H9 (cell line): ENCODE data around the gene RPL34. TPM values are rescaled to one million over a fixed set of nuclear protein-coding genes. Genes with fewer than 3 reads are reported as not detected.

Source experiments
- DNase-seq: peaks from one replicate; pipeline ENCODE4 v3.0.0-alpha.2; 2017
- H2AFZ ChIP-seq: one replicate; pipeline ENCODE4 v1.6.1; 2013; ENCODE audit warnings: mild to moderate bottlenecking, low read length, control low read depth, moderate library complexity
- H2AK5ac ChIP-seq: 2 replicates; pipeline ENCODE4 v1.6.1; 2013; ENCODE audit warnings: low read length, control low read depth, mixed read lengths; ENCODE audit not compliant: insufficient read length
- H2BK120ac ChIP-seq: one replicate; pipeline ENCODE4 v1.6.1; 2013; ENCODE audit warnings: low read depth, mild to moderate bottlenecking, low read length, control low read depth, inconsistent platforms; ENCODE audit not compliant: poor library complexity, severe bottlenecking
- H2BK12ac ChIP-seq: 2 replicates; pipeline ENCODE4 v1.6.1; 2013; ENCODE audit warnings: low read length, control low read depth, mixed read lengths, low read depth; ENCODE audit not compliant: insufficient read length
- H2BK15ac ChIP-seq: 2 replicates; pipeline ENCODE4 v1.6.1; 2013; ENCODE audit warnings: low read depth, low read length, control low read depth
- H2BK20ac ChIP-seq: one replicate; pipeline ENCODE4 v1.6.1; 2013; ENCODE audit warnings: low read depth, mild to moderate bottlenecking, low read length, control low read depth, inconsistent platforms; ENCODE audit not compliant: poor library complexity, severe bottlenecking
- H2BK5ac ChIP-seq: 2 replicates; pipeline ENCODE4 v1.6.1; 2013; ENCODE audit warnings: low read length, control low read depth, mixed read lengths; ENCODE audit not compliant: insufficient read length
- H3K14ac ChIP-seq: 2 replicates; pipeline ENCODE4 v1.6.1; 2013; ENCODE audit warnings: low read length, control low read depth; ENCODE audit not compliant: insufficient read depth
- H3K18ac ChIP-seq: 2 replicates; pipeline ENCODE4 v1.6.1; 2013; ENCODE audit warnings: low read depth, mild to moderate bottlenecking, mixed read lengths, low read length, control low read depth; ENCODE audit not compliant: insufficient read length
- H3K23ac ChIP-seq: 2 replicates; pipeline ENCODE4 v1.6.1; 2013; ENCODE audit warnings: low read length, control low read depth, mixed read lengths, low read depth; ENCODE audit not compliant: insufficient read length
- H3K23me2 ChIP-seq: 2 replicates; pipeline ENCODE4 v1.6.1; 2013; ENCODE audit warnings: low read depth, mild to moderate bottlenecking, mixed read lengths, low read length, control low read depth; ENCODE audit not compliant: insufficient read length, poor library complexity, severe bottlenecking
- H3K27ac ChIP-seq: 2 replicates; pipeline ENCODE4 v1.5.1; 2013; ENCODE audit warnings: low read length, control low read depth, mixed read lengths, low read depth; ENCODE audit not compliant: insufficient read length
- H3K27me3 ChIP-seq: 2 replicates; pipeline ENCODE4 v1.6.1; 2013; ENCODE audit warnings: low read length, control low read depth, inconsistent platforms; ENCODE audit not compliant: insufficient read depth
- H3K4ac ChIP-seq: 2 replicates; pipeline ENCODE4 v1.6.1; 2013; ENCODE audit warnings: low read depth, mild to moderate bottlenecking, control low read depth, inconsistent platforms, low read length, moderate library complexity
- H3K4me1 ChIP-seq: 2 replicates; pipeline ENCODE4 v1.6.1; 2013; ENCODE audit warnings: low read length, control low read depth, inconsistent platforms; ENCODE audit not compliant: insufficient read depth
- H3K4me2 ChIP-seq: 2 replicates; pipeline ENCODE4 v1.6.1; 2013; ENCODE audit warnings: low read length, control low read depth, mixed read lengths; ENCODE audit not compliant: insufficient read length, insufficient read depth
- H3K56ac ChIP-seq: 2 replicates; pipeline ENCODE4 v1.6.1; 2013; ENCODE audit warnings: low read depth, mild to moderate bottlenecking, mixed read lengths, low read length, control low read depth; ENCODE audit not compliant: insufficient read length
- H3K79me1 ChIP-seq: 2 replicates; pipeline ENCODE4 v1.6.1; 2013; ENCODE audit warnings: low read depth, mild to moderate bottlenecking, moderate library complexity, low read length, control low read depth, inconsistent platforms; ENCODE audit not compliant: insufficient read depth, poor library complexity, severe bottlenecking
- H3K79me2 ChIP-seq: 2 replicates; pipeline ENCODE4 v1.6.1; 2013; ENCODE audit warnings: low read length, control low read depth, inconsistent platforms; ENCODE audit not compliant: insufficient read depth
- H3K9ac ChIP-seq: 2 replicates; pipeline ENCODE4 v1.6.1; 2013; ENCODE audit warnings: low read length, control low read depth, mixed read lengths; ENCODE audit not compliant: insufficient read length; ENCODE audit errors: extremely low read depth
- H3K9me3 ChIP-seq: one replicate; pipeline ENCODE4 v1.6.1; 2013; ENCODE audit warnings: low read depth, low read length, inconsistent platforms; ENCODE audit not compliant: control insufficient read depth
- H3T11ph ChIP-seq: one replicate; pipeline ENCODE4 v1.6.1; 2013; ENCODE audit warnings: mild to moderate bottlenecking, low read length, control low read depth, inconsistent platforms
- H4K20me1 ChIP-seq: one replicate; pipeline ENCODE4 v1.6.1; 2013; ENCODE audit not compliant: control insufficient read depth, insufficient read length, insufficient read depth
- H4K5ac ChIP-seq: 2 replicates; pipeline ENCODE4 v1.6.1; 2013; ENCODE audit warnings: low read depth, mild to moderate bottlenecking, mixed read lengths, low read length, control low read depth; ENCODE audit not compliant: insufficient read length
- H4K8ac ChIP-seq: replicated peaks from 2 replicates; pipeline ENCODE4 v1.6.1; 2013; ENCODE audit warnings: low read length, control low read depth, mixed read lengths, low read depth; ENCODE audit not compliant: insufficient read length
- H4K91ac ChIP-seq: 2 replicates; pipeline ENCODE4 v1.6.1; 2013; ENCODE audit warnings: low read depth, mild to moderate bottlenecking, moderate library complexity, mixed read lengths, low read length, control low read depth; ENCODE audit not compliant: insufficient read length
- H3K27ac Mint-ChIP-seq, 3 experiments: 2 replicates in 2 of 3; 3 replicates in 1 of 3; pipeline ENCODE4 v1.8.0; 2020 to 2021; ENCODE audit warnings: mixed read lengths in 3 of 3, mild to moderate bottlenecking in 1 of 3, moderate library complexity in 1 of 3
- H3K27me3 Mint-ChIP-seq: 2 replicates; pipeline ENCODE4 v1.8.0; 2021; ENCODE audit warnings: low read depth, mild to moderate bottlenecking, moderate library complexity, mixed read lengths
- H3K36me3 Mint-ChIP-seq, 3 experiments: 2 replicates in 2 of 3; 3 replicates in 1 of 3; pipeline ENCODE4 v1.8.0; 2020 to 2021; ENCODE audit warnings: low read depth in 3 of 3, mixed read lengths in 3 of 3; ENCODE audit not compliant: insufficient read depth in 1 of 3
- H3K4me1 Mint-ChIP-seq, 2 experiments: 2 replicates each; pipeline ENCODE4 v1.8.0; 2020; ENCODE audit warnings: mixed read lengths in 2 of 2
- H3K4me3 Mint-ChIP-seq, 2 experiments: 2 replicates in 1 of 2; 3 replicates in 1 of 2; pipeline ENCODE4 v1.8.0; 2020 to 2021; ENCODE audit warnings: mild to moderate bottlenecking in 2 of 2, mixed read lengths in 2 of 2, moderate library complexity in 1 of 2
- H3K9me3 Mint-ChIP-seq, 2 experiments: 2 replicates in 1 of 2; 3 replicates in 1 of 2; pipeline ENCODE4 v1.8.0; 2020; ENCODE audit warnings: mild to moderate bottlenecking in 2 of 2, mixed read lengths in 2 of 2, moderate library complexity in 1 of 2
- WGBS: extraction: QIAGEN DNeasy Blood & Tissue Kit; methylation state at CpG from one replicate; pipeline ENCODE4 v1.1.7; 2013; ENCODE audit warnings: missing lambda C conversion rate, low lambda C conversion rate, mixed read lengths; ENCODE audit not compliant: insufficient read length; ENCODE audit errors: extremely low coverage; 5-methylcytosine and 5-hydroxymethylcytosine counted together
- total RNA-seq: library from RNA; stranded (reverse); gene quantifications from 2 replicates; pipeline ENCODE4 v1.2.1, GENCODE V29; 2021
- TF ChIP-seq, protein P1 (sequence below): fragments of 200-600 bp; sonication (generic); conservative IDR thresholded peaks from 3 replicates; pipeline ENCODE4 v1.8.0; 2021; ENCODE audit warnings: antibody characterized with exemption, mild to moderate bottlenecking

RPL34 gene
- total RNA-seq, 1 experiment from 2014 or later: 1,375 TPM

DNA sequence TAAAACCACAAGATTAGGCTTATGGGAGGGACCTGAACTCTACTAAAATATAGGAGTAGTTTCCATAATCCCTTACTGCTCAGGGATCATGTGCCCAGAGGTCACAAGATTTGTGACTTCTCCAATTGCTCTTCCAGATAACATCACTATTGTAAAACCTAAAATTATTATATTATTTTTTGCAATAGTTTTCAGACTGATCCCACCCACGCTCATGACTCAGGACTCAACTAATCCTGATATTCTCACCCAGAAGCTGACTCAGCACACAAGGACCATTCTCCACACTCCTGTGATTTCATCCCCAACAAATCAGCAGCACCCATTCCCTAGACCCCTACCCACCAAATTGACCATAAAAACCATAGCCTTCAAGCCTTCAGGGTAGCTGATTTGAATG lies 24.0 kb upstream of the RPL34 start:
- no peak overlapping the region for H2BK20ac ChIP-seq
- Mint-ChIP-seq H3K4me1 (peaks cover 9 to 12% of the 10 kb centered on the region in 2 experiments), H3K4me3 (no peak overlapping the region), H3K9me3 (no peaks in the 10 kb centered on the region; a peak in 1 of 5 replicates), H3K27ac (no peak overlapping the region), H3K27me3 (peaks cover 45% of the 10 kb centered on the region), H3K36me3 (no peaks in the 10 kb centered on the region)
- H3K27ac ChIP-seq: no peak overlapping the region
- no peaks in the 10 kb centered on the region for H3K79me2 ChIP-seq
- no peak overlapping the region for H4K91ac ChIP-seq
- no peak overlapping the region for H3K56ac ChIP-seq
- DNase-seq: no peak
- no peaks in the 10 kb centered on the region for H3K9me3 ChIP-seq
- no peak overlapping the region for H3K18ac ChIP-seq
- H2BK120ac ChIP-seq: no peak overlapping the region
- H4K8ac ChIP-seq: no peak overlapping the region
- H2BK5ac ChIP-seq: no peak overlapping the region
- whole genome bisulfite sequencing: no CpG with 5 or more reads among the region's 1 CpG
- H4K20me1 ChIP-seq: no peaks in the 10 kb centered on the region
- H3K4me2 ChIP-seq: no peak overlapping the region
- H3K4ac ChIP-seq: no peak overlapping the region
- no peaks in the 10 kb centered on the region for H3K79me1 ChIP-seq
- TF ChIP-seq, protein P1, sequence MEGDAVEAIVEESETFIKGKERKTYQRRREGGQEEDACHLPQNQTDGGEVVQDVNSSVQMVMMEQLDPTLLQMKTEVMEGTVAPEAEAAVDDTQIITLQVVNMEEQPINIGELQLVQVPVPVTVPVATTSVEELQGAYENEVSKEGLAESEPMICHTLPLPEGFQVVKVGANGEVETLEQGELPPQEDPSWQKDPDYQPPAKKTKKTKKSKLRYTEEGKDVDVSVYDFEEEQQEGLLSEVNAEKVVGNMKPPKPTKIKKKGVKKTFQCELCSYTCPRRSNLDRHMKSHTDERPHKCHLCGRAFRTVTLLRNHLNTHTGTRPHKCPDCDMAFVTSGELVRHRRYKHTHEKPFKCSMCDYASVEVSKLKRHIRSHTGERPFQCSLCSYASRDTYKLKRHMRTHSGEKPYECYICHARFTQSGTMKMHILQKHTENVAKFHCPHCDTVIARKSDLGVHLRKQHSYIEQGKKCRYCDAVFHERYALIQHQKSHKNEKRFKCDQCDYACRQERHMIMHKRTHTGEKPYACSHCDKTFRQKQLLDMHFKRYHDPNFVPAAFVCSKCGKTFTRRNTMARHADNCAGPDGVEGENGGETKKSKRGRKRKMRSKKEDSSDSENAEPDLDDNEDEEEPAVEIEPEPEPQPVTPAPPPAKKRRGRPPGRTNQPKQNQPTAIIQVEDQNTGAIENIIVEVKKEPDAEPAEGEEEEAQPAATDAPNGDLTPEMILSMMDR: no peak
- H3K27me3 ChIP-seq: peaks cover 2% of the 10 kb centered on the region; the same call in 1 of the 2 replicates
- no peak overlapping the region for H3K14ac ChIP-seq
- H3K4me1 ChIP-seq: no peaks in the 10 kb centered on the region; the same call in 1 of the 2 replicates
- no peak overlapping the region for H2AFZ ChIP-seq
- H2BK12ac ChIP-seq: no peak overlapping the region
- H3K23me2 ChIP-seq: no peaks in the 10 kb centered on the region
- no peak overlapping the region for H3T11ph ChIP-seq
- no peak overlapping the region for H2AK5ac ChIP-seq
- H2BK15ac ChIP-seq: no peak overlapping the region
- H4K5ac ChIP-seq: no peak overlapping the region
- no peak overlapping the region for H3K9ac ChIP-seq
- H3K23ac ChIP-seq: no peak overlapping the region
